Measurements from ENCODE around the gene FAM131B.
"Not testable (repeated sequence)": the region's sequence is repeated elsewhere in the genome, so short reads cannot be mapped to it uniquely, and the experiment has no call there.

The FAM131B gene

GRCh38 chr7:143396625-143397556 is 34.4 kb upstream of the FAM131B start:
- H3K36me3 ChIP-seq, result peaks cover 4 to 18% (median 11%) of the 10 kb centered on the region in 11 experiments; a peak in 21 of 22 replicates
- H3K9me3 ChIP-seq (replicated peaks in 1 of 11), result no peaks in the 10 kb centered on the region
- no peak overlapping the region for H3K27ac ChIP-seq
- no peaks in the 10 kb centered on the region for H3K27me3 ChIP-seq
- H4K20me1 ChIP-seq, result peaks cover 0 to 48% (median 24%) of the 10 kb centered on the region in 11 experiments; a peak in 20 of 22 replicates
- no peak overlapping the region for H3K4me2 ChIP-seq
- H3K4me3 ChIP-seq, result no peak overlapping the region
- TF ChIP-seq Cebpa-rat (IDR thresholded peaks at IDR 0.05), result no peak
- H3K4me1 ChIP-seq, result peaks cover 14 to 41% (median 30%) of the 10 kb centered on the region in 10 experiments; a peak in 19 of 20 replicates
- no peak overlapping the region for H3K9ac ChIP-seq

- Histone ChIP-seq H3K4me2 (peak overlapping the region in 8 of 11 experiments; percentile 69 to 96 (median 86); a peak in 14 of 22 replicates), H3K4me3 (no peak overlapping the region), H3K27me3 (no peaks in the 10 kb centered on the region), H3K36me3 (peaks cover 11 to 25% (median 18%) of the 10 kb centered on the region in 11 experiments), H3K9me3 (replicated peaks in 1 of 11) (no peaks in the 10 kb centered on the region), H4K20me1 (peaks cover 0 to 55% (median 31%) of the 10 kb centered on the region in 11 experiments; a peak in 20 of 22 replicates), H3K9ac (no peak overlapping the region), H3K4me1 (peaks cover 16 to 46% (median 31%) of the 10 kb centered on the region in 10 experiments), H3K27ac (no peak overlapping the region)
- TF ChIP-seq Cebpa-rat (IDR thresholded peaks at IDR 0.05), result no peak
Observed at GRCh38 chr7:143396182-143396581, 33.7 kb upstream of the FAM131B start.

- no peaks in the 10 kb centered on the region for H3K27me3 ChIP-seq
- no peak for TF ChIP-seq Cebpa-rat (IDR thresholded peaks at IDR 0.05)
- H3K4me1 ChIP-seq, result peaks cover 16 to 53% (median 31%) of the 10 kb centered on the region in 10 experiments
- peak overlapping the region in 3 of 11 experiments; percentile 6 to 27 (median 9); a peak in 3 of 22 replicates for H3K27ac ChIP-seq
- H3K9me3 ChIP-seq (replicated peaks in 1 of 11), result no peaks in the 10 kb centered on the region
- H4K20me1 ChIP-seq, result peaks cover 0 to 62% (median 38%) of the 10 kb centered on the region in 11 experiments; a peak in 20 of 22 replicates
- peak overlapping the region in 4 of 11 experiments; percentile 5 to 30 (median 13); a peak in 3 of 22 replicates for H3K9ac ChIP-seq
- peak overlapping the region in 1 of 10 experiments; percentile 8; a peak in 2 of 20 replicates for H3K4me3 ChIP-seq
- peak overlapping the region; percentile 8 to 96 (median 77); a peak in 21 of 22 replicates for H3K4me2 ChIP-seq
- peaks cover 19 to 32% (median 26%) of the 10 kb centered on the region in 11 experiments for H3K36me3 ChIP-seq
Observed at GRCh38 chr7:143395187-143396149, 33.0 kb upstream of the FAM131B start.

- H3K36me3 ChIP-seq, result peaks cover 25 to 39% (median 33%) of the 10 kb centered on the region in 11 experiments
- peak overlapping the region in 1 of 11 experiments; percentile 6; a peak in 1 of 22 replicates for H3K27ac ChIP-seq
- H3K4me3 ChIP-seq, result peak overlapping the region in 1 of 10 experiments; percentile 8; a peak in 2 of 20 replicates
- no peak for TF ChIP-seq Cebpa-rat (IDR thresholded peaks at IDR 0.05)
- peaks cover 16 to 60% (median 34%) of the 10 kb centered on the region in 10 experiments for H3K4me1 ChIP-seq
- peak overlapping the region; percentile 8 to 96 (median 77); a peak in 21 of 22 replicates for H3K4me2 ChIP-seq
- H3K9me3 ChIP-seq (replicated peaks in 1 of 11), result no peaks in the 10 kb centered on the region
- peak overlapping the region in 3 of 11 experiments; percentile 5 to 30 (median 21); a peak in 2 of 22 replicates for H3K9ac ChIP-seq
- H4K20me1 ChIP-seq, result peaks cover 0 to 69% (median 45%) of the 10 kb centered on the region in 11 experiments; a peak in 20 of 22 replicates
- no peaks in the 10 kb centered on the region for H3K27me3 ChIP-seq
Observed at GRCh38 chr7:143394777-143395176, 32.3 kb upstream of the FAM131B start.

- Histone ChIP-seq H3K4me1 (peaks cover 16 to 67% (median 37%) of the 10 kb centered on the region in 10 experiments), H3K27me3 (no peaks in the 10 kb centered on the region), H4K20me1 (peaks cover 2 to 76% (median 52%) of the 10 kb centered on the region in 11 experiments; a peak in 20 of 22 replicates), H3K4me2 (peak overlapping the region in 5 of 11 experiments; percentile 72 to 96 (median 88); a peak in 9 of 22 replicates), H3K9ac (no peak overlapping the region), H3K9me3 (replicated peaks in 1 of 11) (no peaks in the 10 kb centered on the region), H3K4me3 (no peak overlapping the region), H3K27ac (no peak overlapping the region), H3K36me3 (peaks cover 33 to 46% (median 40%) of the 10 kb centered on the region in 11 experiments)
- TF ChIP-seq Cebpa-rat (IDR thresholded peaks at IDR 0.05), result no peak
Observed at GRCh38 chr7:143394068-143394467, 31.6 kb upstream of the FAM131B start.

- Histone ChIP-seq H3K9ac (no peak overlapping the region), H3K4me3 (no peak overlapping the region), H3K36me3 (peaks cover 39 to 52% (median 46%) of the 10 kb centered on the region in 11 experiments), H3K4me1 (peaks cover 16 to 74% (median 40%) of the 10 kb centered on the region in 10 experiments), H3K9me3 (replicated peaks in 1 of 11) (no peaks in the 10 kb centered on the region), H4K20me1 (peaks cover 3 to 82% (median 58%) of the 10 kb centered on the region in 11 experiments; a peak in 20 of 22 replicates), H3K27me3 (no peaks in the 10 kb centered on the region), H3K4me2 (peak overlapping the region in 2 of 11 experiments; percentile 87 to 91; a peak in 4 of 22 replicates), H3K27ac (no peak overlapping the region)
- no peak for TF ChIP-seq Cebpa-rat (IDR thresholded peaks at IDR 0.05)
Observed at GRCh38 chr7:143393267-143394041, 30.9 kb upstream of the FAM131B start.

GRCh38 chr7:143392875-143393266 is 30.4 kb upstream of the FAM131B start:
- H3K27ac ChIP-seq, result no peak overlapping the region
- peaks cover 3 to 88% (median 64%) of the 10 kb centered on the region in 11 experiments; a peak in 21 of 22 replicates for H4K20me1 ChIP-seq
- no peaks in the 10 kb centered on the region for H3K9me3 ChIP-seq (replicated peaks in 1 of 11)
- peaks cover 16 to 79% (median 45%) of the 10 kb centered on the region in 10 experiments for H3K4me1 ChIP-seq
- H3K36me3 ChIP-seq, result peaks cover 44 to 58% (median 52%) of the 10 kb centered on the region in 11 experiments
- peak overlapping the region in 2 of 11 experiments; percentile 87 to 91; a peak in 3 of 22 replicates for H3K4me2 ChIP-seq
- TF ChIP-seq Cebpa-rat (IDR thresholded peaks at IDR 0.05), result no peak
- H3K27me3 ChIP-seq, result no peaks in the 10 kb centered on the region
- no peak overlapping the region for H3K9ac ChIP-seq
- no peak overlapping the region for H3K4me3 ChIP-seq

GRCh38 chr7:143392427-143392826 is 29.9 kb upstream of the FAM131B start:
- not testable (repeated sequence) for H3K9me3 ChIP-seq (replicated peaks in 1 of 11); H3K4me3 ChIP-seq; H3K4me2 ChIP-seq; H3K27me3 ChIP-seq; H3K27ac ChIP-seq; H3K9ac ChIP-seq
- Histone ChIP-seq H3K36me3 (peaks cover 47 to 62% (median 56%) of the 10 kb centered on the region in 11 experiments), H4K20me1 (peaks cover 7 to 93% (median 68%) of the 10 kb centered on the region in 11 experiments; a peak in 21 of 22 replicates), H3K4me1 (peaks cover 19 to 84% (median 49%) of the 10 kb centered on the region in 10 experiments)
